Measurements from ENCODE around the gene FANK1. TPM values are rescaled to one million over a fixed set of nuclear protein-coding genes. Genes with fewer than 3 reads are reported as not detected.

FANK1 gene
- total and polyA plus RNA-seq, 2 donors (not counting 1 experiment from before 2014, with no cell fraction given), result 0.13 TPM; not detected in 1

- H3K79me2 ChIP-seq (ENCODE audit: control insufficient read depth, insufficient read depth, low read length), result no peaks in the 10 kb centered on the region
- no peak for TF ChIP-seq EZH2 (IDR thresholded peaks at IDR 0.05; ENCODE audit: borderline replicate concordance, insufficient read depth, low read depth, low read length, poor library complexity, severe bottlenecking)
- no peak for TF ChIP-seq CTCF (IDR thresholded peaks at IDR 0.05)
- ChIA-PET POLR2A (no interaction called here), CTCF (no interaction called here)
- no peak overlapping the region for H2AFZ ChIP-seq (ENCODE audit: insufficient read depth, low read depth, low read length, poor library complexity, severe bottlenecking)
- Mint-ChIP-seq H3K27me3 (peaks cover 19% of the 10 kb centered on the region), H3K4me3 (no peak overlapping the region), H3K27ac (no peak overlapping the region), H3K4me1 (no peaks in the 10 kb centered on the region), H3K9me3 (ENCODE audit: insufficient read depth) (no peaks in the 10 kb centered on the region)
- no peaks in the 10 kb centered on the region for H3K36me3 ChIP-seq (replicated peaks in 1 of 2; ENCODE audit: control extremely low read depth in 1 of 2, control insufficient read depth in 1 of 2, extremely low read depth in 1 of 2, insufficient read depth in 2 of 2, low read length in 1 of 2)
- no peak overlapping the region for H3K4me2 ChIP-seq (replicated peaks; ENCODE audit: low read depth, low read length, poor library complexity, severe bottlenecking)
- H3K27me3 ChIP-seq (replicated peaks in 1 of 4; ENCODE audit: control extremely low read depth in 1 of 4, control insufficient read depth in 3 of 4, insufficient read depth in 4 of 4, low read length in 3 of 4), result no peaks in the 10 kb centered on the region
- H4K20me1 ChIP-seq (ENCODE audit: control insufficient read depth, insufficient read depth, low read length, poor library complexity, severe bottlenecking), result no peaks in the 10 kb centered on the region
- ATAC-seq (ENCODE audit: low read depth) (no peak), DNase-seq (no peak)
- intact Hi-C loops (cut with micrococcal nuclease), result no loop called here
- H3K9ac ChIP-seq (ENCODE audit: low read length), result no peak overlapping the region
- H3K4me1 ChIP-seq (ENCODE audit: control insufficient read depth in 2 of 2, insufficient read depth in 2 of 2, low read length in 2 of 2), result no peaks in the 10 kb centered on the region
- WGBS (ENCODE audit: insufficient coverage), result 72% methylated on average over 11 of the region's 13 CpGs
- no peak overlapping the region for H3K27ac ChIP-seq (ENCODE audit: low read length in 2 of 2)
- no peaks in the 10 kb centered on the region for H3K9me3 ChIP-seq (ENCODE audit: control extremely low read depth in 1 of 3, control insufficient read depth in 2 of 3, insufficient read depth in 1 of 3, low read length in 2 of 3)
- H3K4me3 ChIP-seq (ENCODE audit: control extremely low read depth in 1 of 5, extremely low read depth in 1 of 5, insufficient read depth in 1 of 5, low read depth in 2 of 5, low read length in 4 of 5), result no peak overlapping the region
Observed at GRCh38 chr10:125940515-125940914, 44.2 kb downstream of the FANK1 start.

GRCh38 chr10:125951290-125951689, 54.9 kb downstream of the FANK1 start:
- Mint-ChIP-seq H3K27me3 (no peaks in the 10 kb centered on the region), H3K4me1 (no peaks in the 10 kb centered on the region), H3K9me3 (ENCODE audit: insufficient read depth) (peaks cover 4% of the 10 kb centered on the region), H3K4me3 (no peak overlapping the region), H3K27ac (no peak overlapping the region)
- ChIA-PET CTCF (no interaction called here), POLR2A (no interaction called here)
- no peaks in the 10 kb centered on the region for H3K4me1 ChIP-seq (ENCODE audit: control insufficient read depth in 2 of 2, insufficient read depth in 2 of 2, low read length in 2 of 2)
- no peaks in the 10 kb centered on the region for H4K20me1 ChIP-seq (ENCODE audit: control insufficient read depth, insufficient read depth, low read length, poor library complexity, severe bottlenecking)
- no peak overlapping the region for H3K4me2 ChIP-seq (replicated peaks; ENCODE audit: low read depth, low read length, poor library complexity, severe bottlenecking)
- H3K9ac ChIP-seq (ENCODE audit: low read length), result no peak overlapping the region
- ATAC-seq (ENCODE audit: low read depth) (no peak), DNase-seq (no peak)
- H3K79me2 ChIP-seq (ENCODE audit: control insufficient read depth, insufficient read depth, low read length), result no peaks in the 10 kb centered on the region
- no peaks in the 10 kb centered on the region for H3K36me3 ChIP-seq (replicated peaks in 1 of 2; ENCODE audit: control extremely low read depth in 1 of 2, control insufficient read depth in 1 of 2, extremely low read depth in 1 of 2, insufficient read depth in 2 of 2, low read length in 1 of 2)
- no peaks in the 10 kb centered on the region for H3K27me3 ChIP-seq (replicated peaks in 1 of 4; ENCODE audit: control extremely low read depth in 1 of 4, control insufficient read depth in 3 of 4, insufficient read depth in 4 of 4, low read length in 3 of 4)
- no peak overlapping the region for H2AFZ ChIP-seq (ENCODE audit: insufficient read depth, low read depth, low read length, poor library complexity, severe bottlenecking)
- TF ChIP-seq CTCF (IDR thresholded peaks at IDR 0.05), result no peak
- no peak for TF ChIP-seq EZH2 (IDR thresholded peaks at IDR 0.05; ENCODE audit: borderline replicate concordance, insufficient read depth, low read depth, low read length, poor library complexity, severe bottlenecking)
- no peak overlapping the region for H3K4me3 ChIP-seq (ENCODE audit: control extremely low read depth in 1 of 5, extremely low read depth in 1 of 5, insufficient read depth in 1 of 5, low read depth in 2 of 5, low read length in 4 of 5)
- H3K9me3 ChIP-seq (ENCODE audit: control extremely low read depth in 1 of 3, control insufficient read depth in 2 of 3, insufficient read depth in 1 of 3, low read length in 2 of 3), result peaks cover 5 to 32% (median 13%) of the 10 kb centered on the region in 3 donors
- whole genome bisulfite sequencing (ENCODE audit: insufficient coverage), result no CpG with 5 or more reads among the region's 1 CpG
- intact Hi-C loops (cut with micrococcal nuclease), result no loop called here
- H3K27ac ChIP-seq (ENCODE audit: low read length in 2 of 2), result no peak overlapping the region
